Natural killer cell (primary cell): Measurements from ENCODE around the gene PDE3A. TPM values are rescaled to one million over a fixed set of nuclear protein-coding genes. Genes with fewer than 3 reads are reported as not detected.

Experiments
- ATAC-seq, 3 donors: fragments of 150-1000 bp in 2 of 3; fragments of 200-7000 bp in 1 of 3; cut with Tn5 transposase; 1 replicate in 1 of 3; 2 replicates in 2 of 3; pipeline ENCODE4 v1.10.0; 2021; ENCODE audit warnings: mild to moderate bottlenecking in 2 of 3, moderate library complexity in 2 of 3
- DNase-seq, 2 donors: peaks; one replicate each; pipeline versions ENCODE4 v3.0.0 to v3.0.0-alpha.2; 2013 to 2021; ENCODE audit warnings: mixed read lengths in 1 of 2
- H3K27ac ChIP-seq: one replicate; pipeline ENCODE4 v1.5.1; 2013; ENCODE audit warnings: mild to moderate bottlenecking, low read length
- H3K27me3 ChIP-seq: one replicate; pipeline ENCODE4 v1.6.1; 2013; ENCODE audit warnings: low read length; ENCODE audit not compliant: control insufficient read depth, insufficient read depth
- H3K36me3 ChIP-seq: one replicate; pipeline ENCODE4 v1.6.1; 2013; ENCODE audit warnings: low read length; ENCODE audit not compliant: control insufficient read depth, insufficient read depth
- H3K4me1 ChIP-seq: one replicate; pipeline ENCODE4 v1.6.1; 2013; ENCODE audit warnings: low read length; ENCODE audit not compliant: control insufficient read depth, insufficient read depth
- H3K4me3 ChIP-seq: one replicate; pipeline ENCODE4 v1.5.1; 2013; ENCODE audit warnings: low read length
- H3K9me3 ChIP-seq: one replicate; pipeline ENCODE4 v1.6.1; 2013; ENCODE audit warnings: low read length; ENCODE audit not compliant: control insufficient read depth, insufficient read depth
- H3K27ac Mint-ChIP-seq, 2 donors: one replicate each; pipeline ENCODE4 v1.8.0; 2022; ENCODE audit warnings: mild to moderate bottlenecking in 2 of 2, mixed read lengths in 2 of 2, moderate library complexity in 1 of 2
- H3K27me3 Mint-ChIP-seq, 2 donors: one replicate each; pipeline ENCODE4 v1.8.0; 2022; ENCODE audit warnings: low read depth in 2 of 2, mixed read lengths in 2 of 2
- H3K36me3 Mint-ChIP-seq: one replicate; pipeline ENCODE4 v1.8.0; 2022; ENCODE audit warnings: mixed read lengths
- H3K4me1 Mint-ChIP-seq, 2 donors: one replicate each; pipeline ENCODE4 v1.8.0; 2022; ENCODE audit warnings: mixed read lengths in 2 of 2
- H3K4me3 Mint-ChIP-seq: one replicate; pipeline ENCODE4 v1.8.0; 2022; ENCODE audit warnings: mild to moderate bottlenecking, moderate library complexity, mixed read lengths
- H3K9me3 Mint-ChIP-seq, 2 donors: one replicate each; pipeline ENCODE4 v1.8.0; 2022; ENCODE audit warnings: mixed read lengths in 2 of 2
- WGBS: methylation state at CpG from one replicate; pipeline ENCODE4 v1.1.7; 2013; ENCODE audit warnings: missing lambda C conversion rate; ENCODE audit not compliant: insufficient coverage; 5-methylcytosine and 5-hydroxymethylcytosine counted together
- intact Hi-C: fragments of 100-400 bp; cut with micrococcal nuclease; formaldehyde crosslinking; loops from one replicate; pipeline ENCODE4 v1.14.2; 2022
- total RNA-seq, 4 donors: library from RNA; stranded (reverse); fragments of 120-200 nt in 1 of 4; gene quantifications; one replicate each; pipeline versions ENCODE4 v1.2.3 to v1.2.4, GENCODE V29; 2013 to 2022
- TF ChIP-seq, protein P1 (sequence below): fragments of 200-600 bp; IDR thresholded peaks from one replicate; pipeline ENCODE4 v1.8.0; 2022; ENCODE audit warnings: antibody characterized with exemption

The PDE3A gene
- total RNA-seq, 3 donors from 2014 or later (not counting 1 experiment from before 2014, with no cell fraction given), result 0.20 to 0.28 (median 0.27) TPM

DNA sequence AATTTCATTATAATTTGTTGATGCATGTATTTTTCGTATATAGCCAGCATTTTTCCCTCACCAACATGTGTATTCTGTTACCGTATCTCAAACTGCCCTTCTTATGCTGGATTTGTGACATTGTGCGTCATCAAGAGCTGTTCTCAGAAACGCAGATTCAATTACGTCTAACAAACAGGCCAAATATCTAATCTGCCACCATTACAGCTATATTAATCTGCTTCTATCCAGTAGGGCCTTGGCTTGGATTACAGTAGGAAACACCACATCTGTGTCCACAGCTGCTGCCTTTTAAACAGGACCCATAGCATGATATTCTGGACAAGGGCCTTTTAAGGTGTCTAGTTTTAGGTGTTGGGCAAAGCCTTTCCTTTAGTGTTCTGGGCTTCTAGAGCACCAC is 140.6 kb downstream of the PDE3A start:
- no peak overlapping the region for H3K4me3 Mint-ChIP-seq
- ATAC-seq, result no peak
- H3K4me1 Mint-ChIP-seq, result no peaks in the 10 kb centered on the region
- no peaks in the 10 kb centered on the region for H3K27me3 ChIP-seq
- no peaks in the 10 kb centered on the region for H3K9me3 Mint-ChIP-seq
- no peaks in the 10 kb centered on the region for H3K36me3 Mint-ChIP-seq
- H3K9me3 ChIP-seq, result no peaks in the 10 kb centered on the region
- H3K27ac Mint-ChIP-seq, result no peak overlapping the region
- TF ChIP-seq, protein P1, sequence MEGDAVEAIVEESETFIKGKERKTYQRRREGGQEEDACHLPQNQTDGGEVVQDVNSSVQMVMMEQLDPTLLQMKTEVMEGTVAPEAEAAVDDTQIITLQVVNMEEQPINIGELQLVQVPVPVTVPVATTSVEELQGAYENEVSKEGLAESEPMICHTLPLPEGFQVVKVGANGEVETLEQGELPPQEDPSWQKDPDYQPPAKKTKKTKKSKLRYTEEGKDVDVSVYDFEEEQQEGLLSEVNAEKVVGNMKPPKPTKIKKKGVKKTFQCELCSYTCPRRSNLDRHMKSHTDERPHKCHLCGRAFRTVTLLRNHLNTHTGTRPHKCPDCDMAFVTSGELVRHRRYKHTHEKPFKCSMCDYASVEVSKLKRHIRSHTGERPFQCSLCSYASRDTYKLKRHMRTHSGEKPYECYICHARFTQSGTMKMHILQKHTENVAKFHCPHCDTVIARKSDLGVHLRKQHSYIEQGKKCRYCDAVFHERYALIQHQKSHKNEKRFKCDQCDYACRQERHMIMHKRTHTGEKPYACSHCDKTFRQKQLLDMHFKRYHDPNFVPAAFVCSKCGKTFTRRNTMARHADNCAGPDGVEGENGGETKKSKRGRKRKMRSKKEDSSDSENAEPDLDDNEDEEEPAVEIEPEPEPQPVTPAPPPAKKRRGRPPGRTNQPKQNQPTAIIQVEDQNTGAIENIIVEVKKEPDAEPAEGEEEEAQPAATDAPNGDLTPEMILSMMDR, result no peak
- H3K36me3 ChIP-seq, result no peaks in the 10 kb centered on the region
- no peak for DNase-seq
- H3K27me3 Mint-ChIP-seq, result no peaks in the 10 kb centered on the region
- intact Hi-C loops, result no loop called here
- no peak overlapping the region for H3K4me3 ChIP-seq
- 92% methylated on average over 5 of the region's 5 CpGs for WGBS
- H3K4me1 ChIP-seq, result no peaks in the 10 kb centered on the region
- H3K27ac ChIP-seq, result no peak overlapping the region

DNA sequence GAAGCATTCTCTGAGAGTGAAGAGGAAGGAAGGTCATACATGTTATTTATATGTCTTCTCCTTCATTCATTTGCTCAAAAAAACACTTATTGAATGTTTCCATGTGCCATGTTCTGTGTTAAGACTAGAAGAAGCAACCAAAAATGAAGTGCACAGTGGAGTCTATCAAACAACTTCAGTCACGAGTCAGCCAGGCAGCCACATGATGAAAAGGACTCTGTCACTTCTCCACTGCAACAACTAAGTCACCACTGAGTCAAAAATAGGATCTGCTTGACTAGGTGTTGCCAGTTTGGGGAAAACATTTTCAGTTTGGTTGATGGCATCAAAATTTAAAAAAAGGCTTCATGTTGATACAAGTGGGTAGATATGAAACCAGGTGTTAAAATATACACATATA is 142.5 kb downstream of the PDE3A start:
- Histone ChIP-seq H3K27ac (no peak overlapping the region), H3K4me3 (no peak overlapping the region), H3K27me3 (no peaks in the 10 kb centered on the region), H3K36me3 (no peaks in the 10 kb centered on the region), H3K9me3 (no peaks in the 10 kb centered on the region), H3K4me1 (no peaks in the 10 kb centered on the region)
- TF ChIP-seq, protein P1, result no peak
- Mint-ChIP-seq H3K9me3 (no peaks in the 10 kb centered on the region), H3K27me3 (no peaks in the 10 kb centered on the region), H3K27ac (no peak overlapping the region), H3K4me3 (no peak overlapping the region), H3K4me1 (no peaks in the 10 kb centered on the region), H3K36me3 (no peaks in the 10 kb centered on the region)
- no peak for ATAC-seq
- no peak for DNase-seq
- intact Hi-C loops, result no loop called here
- 67% methylated on average over 1 of the region's 1 CpG for WGBS

DNA sequence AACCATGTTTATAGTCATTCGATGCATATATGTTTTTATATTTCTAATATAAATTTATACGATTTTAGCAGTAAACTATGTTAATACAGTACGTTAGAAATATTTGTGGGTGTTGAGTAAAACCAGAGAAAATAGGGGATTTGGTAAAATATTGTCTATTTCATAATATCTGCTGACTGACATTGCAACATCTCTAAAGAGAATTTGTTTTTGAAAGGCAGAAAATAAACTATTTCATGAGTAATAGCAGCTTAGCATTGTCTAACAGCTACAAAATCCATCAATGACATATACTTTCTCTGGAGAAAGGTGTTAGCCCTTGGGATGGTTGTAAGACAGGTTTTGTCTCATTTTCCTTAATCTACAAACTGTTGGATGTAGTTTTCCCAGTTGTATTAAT is 144.9 kb downstream of the PDE3A start:
- Histone ChIP-seq H3K4me1 (no peaks in the 10 kb centered on the region), H3K4me3 (no peak overlapping the region), H3K27me3 (no peaks in the 10 kb centered on the region), H3K9me3 (no peaks in the 10 kb centered on the region), H3K36me3 (no peaks in the 10 kb centered on the region), H3K27ac (no peak overlapping the region)
- H3K4me1 Mint-ChIP-seq, result no peaks in the 10 kb centered on the region
- H3K27me3 Mint-ChIP-seq, result no peaks in the 10 kb centered on the region
- DNase-seq, result no peak
- ATAC-seq, result no peak
- no CpG with 5 or more reads among the region's 3 CpGs for WGBS
- H3K9me3 Mint-ChIP-seq, result no peaks in the 10 kb centered on the region
- H3K4me3 Mint-ChIP-seq, result no peak overlapping the region
- TF ChIP-seq, protein P1, result no peak
- no peaks in the 10 kb centered on the region for H3K36me3 Mint-ChIP-seq
- intact Hi-C loops, result no loop called here
- H3K27ac Mint-ChIP-seq, result no peak overlapping the region

DNA sequence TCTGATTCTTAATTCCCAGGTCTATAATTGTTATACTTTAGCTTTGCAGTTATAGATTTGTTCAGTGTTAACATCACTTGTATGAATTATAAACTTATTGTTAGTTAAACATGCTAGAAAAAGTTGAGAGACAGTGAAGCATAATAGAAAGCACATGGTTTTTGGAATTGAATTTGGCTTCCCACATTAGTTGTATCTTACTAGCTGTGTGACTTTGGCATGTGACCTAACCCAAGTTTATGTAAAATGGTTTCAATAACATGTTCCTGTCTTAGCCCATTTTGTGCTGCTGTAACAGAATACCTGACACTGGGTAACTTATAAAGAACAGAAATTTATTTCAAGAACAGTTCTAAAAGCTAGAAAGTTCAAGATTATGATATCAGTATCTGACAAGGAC is 146.3 kb downstream of the PDE3A start:
- Mint-ChIP-seq H3K27ac (no peak overlapping the region), H3K36me3 (no peaks in the 10 kb centered on the region), H3K27me3 (no peaks in the 10 kb centered on the region), H3K4me1 (no peaks in the 10 kb centered on the region), H3K4me3 (no peak overlapping the region), H3K9me3 (no peaks in the 10 kb centered on the region)
- H3K4me3 ChIP-seq, result no peak overlapping the region
- DNase-seq (no peak), ATAC-seq (no peak)
- H3K4me1 ChIP-seq, result no peaks in the 10 kb centered on the region
- H3K27me3 ChIP-seq, result no peaks in the 10 kb centered on the region
- TF ChIP-seq, protein P1, result no peak
- H3K36me3 ChIP-seq, result no peaks in the 10 kb centered on the region
- H3K27ac ChIP-seq, result no peak overlapping the region
- intact Hi-C loops, result no loop called here
- H3K9me3 ChIP-seq, result no peaks in the 10 kb centered on the region
